Mammary epithelial cell (primary cell): ENCODE results near the gene SULT1A2.

Source experiments
- EZH2 ChIP-seq: IDR thresholded peaks from 2 replicates; pipeline ENCODE4 v1.6.1; 2012; ENCODE audit warnings: low read length, inconsistent platforms, borderline replicate concordance
- TF ChIP-seq, protein P1 (sequence below), 2 donors: IDR thresholded peaks in 1 of 2; conservative IDR thresholded peaks in 1 of 2; 2 replicates each; pipeline ENCODE4 v1.5.1; 2011 to 2012; ENCODE audit warnings: inconsistent platforms in 2 of 2, low read length in 2 of 2, mild to moderate bottlenecking in 2 of 2, control low read depth in 1 of 2, low read depth in 1 of 2; ENCODE audit not compliant: insufficient read depth in 1 of 2; ENCODE audit errors: extremely low read depth in 1 of 2

DNA sequence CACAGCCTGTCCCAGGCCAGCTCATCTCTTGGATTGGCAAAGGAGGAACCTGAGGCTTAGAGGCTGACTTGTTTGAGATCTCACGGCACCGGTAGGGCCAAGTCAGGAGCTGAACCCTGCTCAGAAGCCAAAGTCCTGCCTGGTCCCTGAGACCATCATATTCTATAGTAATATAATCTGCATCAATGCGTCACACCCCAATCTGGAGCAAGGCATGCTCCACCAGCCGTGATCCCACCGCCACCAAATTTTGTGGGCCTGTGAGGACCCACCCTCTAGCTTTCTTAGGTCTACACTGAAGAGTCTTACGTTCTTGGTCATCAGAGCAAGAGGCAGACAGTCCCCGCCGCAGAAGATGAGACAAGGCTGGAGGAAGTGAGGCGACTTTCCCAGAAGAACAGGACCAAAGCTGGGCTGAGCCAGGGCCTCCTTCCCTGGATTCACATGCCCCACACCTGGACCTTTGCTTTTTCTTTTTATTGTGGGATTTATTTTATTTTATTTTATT lies 10.3 kb upstream of the SULT1A2 start:
- TF ChIP-seq, protein P1, sequence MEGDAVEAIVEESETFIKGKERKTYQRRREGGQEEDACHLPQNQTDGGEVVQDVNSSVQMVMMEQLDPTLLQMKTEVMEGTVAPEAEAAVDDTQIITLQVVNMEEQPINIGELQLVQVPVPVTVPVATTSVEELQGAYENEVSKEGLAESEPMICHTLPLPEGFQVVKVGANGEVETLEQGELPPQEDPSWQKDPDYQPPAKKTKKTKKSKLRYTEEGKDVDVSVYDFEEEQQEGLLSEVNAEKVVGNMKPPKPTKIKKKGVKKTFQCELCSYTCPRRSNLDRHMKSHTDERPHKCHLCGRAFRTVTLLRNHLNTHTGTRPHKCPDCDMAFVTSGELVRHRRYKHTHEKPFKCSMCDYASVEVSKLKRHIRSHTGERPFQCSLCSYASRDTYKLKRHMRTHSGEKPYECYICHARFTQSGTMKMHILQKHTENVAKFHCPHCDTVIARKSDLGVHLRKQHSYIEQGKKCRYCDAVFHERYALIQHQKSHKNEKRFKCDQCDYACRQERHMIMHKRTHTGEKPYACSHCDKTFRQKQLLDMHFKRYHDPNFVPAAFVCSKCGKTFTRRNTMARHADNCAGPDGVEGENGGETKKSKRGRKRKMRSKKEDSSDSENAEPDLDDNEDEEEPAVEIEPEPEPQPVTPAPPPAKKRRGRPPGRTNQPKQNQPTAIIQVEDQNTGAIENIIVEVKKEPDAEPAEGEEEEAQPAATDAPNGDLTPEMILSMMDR (conservative IDR thresholded peaks at IDR 0.05 in 1 of 2, IDR thresholded peaks at IDR 0.05 in 1 of 2; ENCODE audit: extremely low read depth in 1 of 2, insufficient read depth in 1 of 2, low read depth in 1 of 2, low read length in 2 of 2) = no peak
- no peak for TF ChIP-seq EZH2
